ENCODE data around the gene MLANA. TPM values are rescaled to one million over a fixed set of nuclear protein-coding genes. Genes with fewer than 3 reads are reported as not detected.

MLANA gene
- polyA plus RNA-seq, 1 donor from 2014 or later = not detected

- Histone ChIP-seq H2AFZ (ENCODE audit: low read depth, low read length) (no peak overlapping the region), H3K27ac (ENCODE audit: low read length) (no peak overlapping the region), H3F3A (ENCODE audit: insufficient read depth, low read length, poor library complexity, severe bottlenecking) (no peaks in the 10 kb centered on the region), H3K9ac (ENCODE audit: low read length) (no peak overlapping the region), H3K9me2 (ENCODE audit: insufficient read depth, low read length) (no peaks in the 10 kb centered on the region), H3K4me2 (ENCODE audit: low read length) (no peak overlapping the region), H4K20me1 (ENCODE audit: insufficient read depth) (no peaks in the 10 kb centered on the region), H3K79me2 (replicated peaks; ENCODE audit: insufficient read depth, low read length) (no peaks in the 10 kb centered on the region), H3K27me3 (ENCODE audit: insufficient read depth, low read depth, low read length) (no peaks in the 10 kb centered on the region), H3K9me3 (ENCODE audit: low read length) (no peaks in the 10 kb centered on the region), H3K4me3 (ENCODE audit: low read length) (no peak overlapping the region), H3K36me3 (ENCODE audit: insufficient read depth, low read length) (peaks cover 1% of the 10 kb centered on the region)
- no peak for TF ChIP-seq MXI1 (conservative IDR thresholded peaks at IDR 0.05; ENCODE audit: poor library complexity, severe bottlenecking)
- TF ChIP-seq CTCF (IDR thresholded peaks at IDR 0.05; ENCODE audit: poor library complexity, severe bottlenecking) = no peak
- no peak for TF ChIP-seq EP300 (conservative IDR thresholded peaks at IDR 0.05; ENCODE audit: poor library complexity, severe bottlenecking)
- no peak for TF ChIP-seq RAD21 (conservative IDR thresholded peaks at IDR 0.05)
- TF ChIP-seq REST (IDR thresholded peaks at IDR 0.05; ENCODE audit: borderline replicate concordance) = no peak
- TF ChIP-seq TAF1 (IDR thresholded peaks at IDR 0.05; ENCODE audit: low read depth) = no peak
- no peak for TF ChIP-seq EZH2 (IDR thresholded peaks at IDR 0.05; ENCODE audit: borderline replicate concordance, insufficient read depth, low read length, poor library complexity, severe bottlenecking)
- TF ChIP-seq POLR2AphosphoS5 (IDR thresholded peaks at IDR 0.05) = no peak
- no peak for TF ChIP-seq SMC3 (conservative IDR thresholded peaks at IDR 0.05; ENCODE audit: poor library complexity)
Observed at GRCh38 chr9:5938449-5938848, 47.8 kb downstream of the MLANA start.

- Histone ChIP-seq H3K9ac (ENCODE audit: low read length) (no peak overlapping the region), H4K20me1 (ENCODE audit: insufficient read depth) (no peaks in the 10 kb centered on the region), H3K36me3 (ENCODE audit: insufficient read depth, low read length) (no peaks in the 10 kb centered on the region), H3K27ac (ENCODE audit: low read length) (no peak overlapping the region), H3K79me2 (replicated peaks; ENCODE audit: insufficient read depth, low read length) (no peaks in the 10 kb centered on the region), H3K27me3 (ENCODE audit: insufficient read depth, low read depth, low read length) (no peaks in the 10 kb centered on the region), H2AFZ (ENCODE audit: low read depth, low read length) (no peak overlapping the region), H3K9me3 (ENCODE audit: low read length) (no peaks in the 10 kb centered on the region), H3K4me3 (ENCODE audit: low read length) (no peak overlapping the region), H3K4me2 (ENCODE audit: low read length) (no peak overlapping the region), H3K9me2 (ENCODE audit: insufficient read depth, low read length) (no peaks in the 10 kb centered on the region), H3F3A (ENCODE audit: insufficient read depth, low read length, poor library complexity, severe bottlenecking) (no peaks in the 10 kb centered on the region)
- TF ChIP-seq TAF1 (IDR thresholded peaks at IDR 0.05; ENCODE audit: low read depth) (no peak), SMC3 (conservative IDR thresholded peaks at IDR 0.05; ENCODE audit: poor library complexity) (no peak), EP300 (conservative IDR thresholded peaks at IDR 0.05; ENCODE audit: poor library complexity, severe bottlenecking) (no peak), CTCF (IDR thresholded peaks at IDR 0.05; ENCODE audit: poor library complexity, severe bottlenecking) (no peak), RAD21 (conservative IDR thresholded peaks at IDR 0.05) (no peak), REST (IDR thresholded peaks at IDR 0.05; ENCODE audit: borderline replicate concordance) (no peak), POLR2AphosphoS5 (IDR thresholded peaks at IDR 0.05) (no peak), MXI1 (conservative IDR thresholded peaks at IDR 0.05; ENCODE audit: poor library complexity, severe bottlenecking) (no peak), EZH2 (IDR thresholded peaks at IDR 0.05; ENCODE audit: borderline replicate concordance, insufficient read depth, low read length, poor library complexity, severe bottlenecking) (no peak)
Observed at GRCh38 chr9:5939530-5939929, 48.8 kb downstream of the MLANA start.
